WTC11 (cell line): ENCODE data around the gene PPHLN1. TPM values are rescaled to one million over a fixed set of nuclear protein-coding genes. Genes with fewer than 3 reads are reported as not detected.

Source experiments
- ATAC-seq: fragments of 200-7000 bp; cut with Tn5 transposase; 2 replicates; pipeline ENCODE4 v1.10.0; 2021; ENCODE audit warnings: mild to moderate bottlenecking, moderate library complexity
- CTCF ChIA-PET: fragments of 300-600 bp; sonication (Branson Sonifier 250); formaldehyde crosslinking; loops from one replicate; lab custom pipeline; 2021; ENCODE audit warnings: antibody characterized with exemption; lab: Charles Lee
- POLR2A ChIA-PET: fragments of 350-600 bp; sonication (Branson Sonifier 250); formaldehyde crosslinking; loops from one replicate; lab custom pipeline; 2021; ENCODE audit warnings: antibody characterized with exemption; lab: Charles Lee
- DNase-seq: peaks from one replicate; pipeline ENCODE4 v3.0.0; 2021; ENCODE audit warnings: low spot score
- H3K27ac Mint-ChIP-seq: 2 replicates; pipeline ENCODE4 v1.8.0; 2021; ENCODE audit warnings: mixed read lengths
- H3K27me3 Mint-ChIP-seq: 2 replicates; pipeline ENCODE4 v1.8.0; 2021; ENCODE audit warnings: low read depth, mild to moderate bottlenecking, moderate library complexity, mixed read lengths
- H3K36me3 Mint-ChIP-seq: 2 replicates; pipeline ENCODE4 v1.8.0; 2021; ENCODE audit warnings: mixed read lengths
- H3K4me1 Mint-ChIP-seq: 2 replicates; pipeline ENCODE4 v1.8.0; 2022; ENCODE audit warnings: mixed read lengths
- H3K4me3 Mint-ChIP-seq: 2 replicates; pipeline ENCODE4 v1.8.0; 2021; ENCODE audit warnings: mild to moderate bottlenecking, moderate library complexity, mixed read lengths
- H3K9me3 Mint-ChIP-seq: 2 replicates; pipeline ENCODE4 v1.8.0; 2021; ENCODE audit warnings: mixed read lengths
- ATF2 ChIP-seq: sonication (generic); formaldehyde crosslinking; IDR thresholded peaks from 2 replicates; pipeline ENCODE4 v1.8.1; 2022; ENCODE audit warnings: low read depth, missing genetic modification reagents, borderline replicate concordance
- ATF3 ChIP-seq: sonication (generic); formaldehyde crosslinking; conservative IDR thresholded peaks from 2 replicates; pipeline ENCODE4 v1.8.1; 2022; ENCODE audit warnings: mild to moderate bottlenecking, missing genetic modification reagents
- CDX4 ChIP-seq: fragments of 250-450 bp; sonication (Bioruptor Pico); IDR thresholded peaks from 2 replicates; pipeline ENCODE4 v1.9.0; 2021; ENCODE audit warnings: moderate library complexity, mild to moderate bottlenecking, inconsistent platforms, borderline replicate concordance
- CREB1 ChIP-seq: sonication (generic); formaldehyde crosslinking; IDR thresholded peaks from 2 replicates; pipeline ENCODE4 v1.8.0; 2023; ENCODE audit warnings: mild to moderate bottlenecking, missing genetic modification reagents
- CREM ChIP-seq: sonication (generic); formaldehyde crosslinking; IDR thresholded peaks from 2 replicates; pipeline ENCODE4 v1.8.1; 2022; ENCODE audit warnings: mild to moderate bottlenecking, missing genetic modification reagents, moderate library complexity
- CTCF ChIP-seq: fragments of 200-600 bp; IDR thresholded peaks from 2 replicates; pipeline ENCODE4 v1.8.0; 2022; ENCODE audit warnings: antibody characterized with exemption
- ETV6 ChIP-seq: sonication (generic); formaldehyde crosslinking; IDR thresholded peaks from 2 replicates; pipeline ENCODE4 v1.8.1; 2022; ENCODE audit warnings: mild to moderate bottlenecking, missing genetic modification reagents
- FOXP1 ChIP-seq: sonication (generic); formaldehyde crosslinking; IDR thresholded peaks from 2 replicates; pipeline ENCODE4 v1.8.0; 2022; ENCODE audit warnings: missing genetic modification reagents, mild to moderate bottlenecking, moderate library complexity, borderline replicate concordance
- GTF2I ChIP-seq: fragments of 250-450 bp; sonication (Bioruptor Pico); conservative IDR thresholded peaks from 2 replicates; pipeline ENCODE4 v1.4.0; 2021; ENCODE audit warnings: mild to moderate bottlenecking
- NFATC4 ChIP-seq: fragments of 250-450 bp; sonication (Bioruptor Pico); IDR thresholded peaks from 2 replicates; pipeline ENCODE4 v1.9.0; 2021; ENCODE audit warnings: mild to moderate bottlenecking
- NR2C2 ChIP-seq: sonication (generic); formaldehyde crosslinking; IDR thresholded peaks from 2 replicates; pipeline ENCODE4 v1.8.0; 2022; ENCODE audit warnings: mild to moderate bottlenecking, missing genetic modification reagents
- RELA ChIP-seq: sonication (generic); formaldehyde crosslinking; IDR thresholded peaks from 2 replicates; pipeline ENCODE4 v1.8.1; 2022; ENCODE audit warnings: missing genetic modification reagents, mild to moderate bottlenecking, borderline replicate concordance
- SMAD4 ChIP-seq: sonication (generic); formaldehyde crosslinking; IDR thresholded peaks from 2 replicates; pipeline ENCODE4 v1.8.0; 2022; ENCODE audit warnings: mild to moderate bottlenecking, missing genetic modification reagents
- SP1 ChIP-seq: sonication (generic); formaldehyde crosslinking; conservative IDR thresholded peaks from 2 replicates; pipeline ENCODE4 v1.8.1; 2022; ENCODE audit warnings: missing genetic modification reagents
- STAT6 ChIP-seq: sonication (generic); formaldehyde crosslinking; conservative IDR thresholded peaks from 2 replicates; pipeline ENCODE4 v1.8.1; 2023; ENCODE audit warnings: mild to moderate bottlenecking, low read depth, missing genetic modification reagents, moderate library complexity
- ZNF281 ChIP-seq: sonication (generic); formaldehyde crosslinking; IDR thresholded peaks from 2 replicates; pipeline ENCODE4 v1.8.0; 2023; ENCODE audit warnings: mild to moderate bottlenecking, missing genetic modification reagents
- ZNF532 ChIP-seq: fragments of 250-450 bp; sonication (Bioruptor Pico); IDR thresholded peaks from 2 replicates; pipeline ENCODE4 v1.9.0; 2021; ENCODE audit warnings: mild to moderate bottlenecking, borderline replicate concordance
- total RNA-seq: library from RNA; stranded (reverse); gene quantifications from 3 replicates; pipeline ENCODE4 v1.2.3, GENCODE V29; 2021

Gene PPHLN1
- total RNA-seq, 1 experiment from 2014 or later = 61.1 TPM

GRCh38 chr12:42296503-42297109 lies 29.4 kb upstream of the PPHLN1 start:
- Mint-ChIP-seq H3K4me3 (no peak overlapping the region), H3K4me1 (no peaks in the 10 kb centered on the region), H3K9me3 (no peaks in the 10 kb centered on the region), H3K36me3 (no peaks in the 10 kb centered on the region), H3K27me3 (no peaks in the 10 kb centered on the region), H3K27ac (no peak overlapping the region)
- TF ChIP-seq ETV6 (CRISPR knock-in tag) (no peak), SP1 (no peak), ATF2 (no peak), CDX4 (CRISPR knock-in tag) (no peak), ZNF281 (CRISPR knock-in tag) (no peak), SMAD4 (CRISPR knock-in tag) (no peak), CREM (CRISPR knock-in tag) (no peak), NFATC4 (CRISPR knock-in tag) (no peak), ZNF532 (no peak), FOXP1 (CRISPR knock-in tag) (no peak), STAT6 (no peak), CREB1 (CRISPR knock-in tag) (no peak), RELA (CRISPR knock-in tag) (no peak), CTCF (peak; percentile 58), ATF3 (CRISPR knock-in tag) (no peak), GTF2I (CRISPR knock-in tag) (0 out of 2 replicates have a peak, but pooled peaks have one; percentile 4), NR2C2 (CRISPR knock-in tag) (no peak)
- DNase-seq (no peak), ATAC-seq (peak; percentile 34)
- POLR2A ChIA-PET = no interaction called here
- CTCF ChIA-PET = interaction anchor here (0.5 to 1.8 kb wide), 15 partner anchors 9 to 342 kb away, joined by 3 to 9 read pairs (median 4); no protein-coding TSS in a partner anchor
